ENCODE data around the gene STIP1. TPM values are rescaled to one million over a fixed set of nuclear protein-coding genes. Genes with fewer than 3 reads are reported as not detected.

Gene STIP1
- total RNA-seq, 1 donor from 2014 or later, result 252 TPM

- peaks cover 5% of the 10 kb centered on the region for H3F3A ChIP-seq (ENCODE audit: low read depth)
- Mint-ChIP-seq H3K27ac (no peak overlapping the region), H3K27me3 (ENCODE audit: insufficient read depth, low read depth) (no peaks in the 10 kb centered on the region), H3K36me3 (peaks cover 2% of the 10 kb centered on the region), H3K4me1 (peaks cover 9% of the 10 kb centered on the region), H3K4me3 (no peak overlapping the region), H3K9me3 (no peaks in the 10 kb centered on the region)
- no peak overlapping the region for H3K4me3 ChIP-seq
- TF ChIP-seq EZH2 (IDR thresholded peaks at IDR 0.05) (no peak), CTCF (IDR thresholded peaks at IDR 0.05) (no peak), EZH2phosphoT487 (IDR thresholded peaks at IDR 0.05) (no peak)
- H4K20me1 ChIP-seq (ENCODE audit: low read depth), result no peaks in the 10 kb centered on the region
- no peaks in the 10 kb centered on the region for H3K79me2 ChIP-seq (ENCODE audit: low read depth)
- no peak overlapping the region for H2AFZ ChIP-seq (replicated peaks)
- no peaks in the 10 kb centered on the region for H3K27me3 ChIP-seq
- no peak overlapping the region for H3K9ac ChIP-seq
- H3K4me1 ChIP-seq, result peaks cover 3% of the 10 kb centered on the region
- H3K9me3 ChIP-seq (ENCODE audit: low read depth), result no peaks in the 10 kb centered on the region
- H3K27ac ChIP-seq, result no peak overlapping the region
- DNase-seq (ENCODE audit: low spot score), result peak; percentile 0
- H3K36me3 ChIP-seq, result no peaks in the 10 kb centered on the region
- H3K4me2 ChIP-seq, result no peak overlapping the region
Observed at GRCh38 chr11:64220271-64220670, 34.3 kb downstream of the STIP1 start.

GRCh38 chr11:64220798-64221197, 34.8 kb downstream of the STIP1 start:
- Mint-ChIP-seq H3K27ac (no peak overlapping the region), H3K4me1 (peaks cover 11% of the 10 kb centered on the region), H3K27me3 (ENCODE audit: insufficient read depth, low read depth) (no peaks in the 10 kb centered on the region), H3K9me3 (no peaks in the 10 kb centered on the region), H3K4me3 (no peak overlapping the region), H3K36me3 (peaks cover 1% of the 10 kb centered on the region)
- TF ChIP-seq CTCF (IDR thresholded peaks at IDR 0.05), result no peak
- TF ChIP-seq EZH2phosphoT487 (IDR thresholded peaks at IDR 0.05), result no peak
- TF ChIP-seq EZH2 (IDR thresholded peaks at IDR 0.05), result no peak
- Histone ChIP-seq H3K4me1 (peaks cover 4% of the 10 kb centered on the region), H3K27me3 (no peaks in the 10 kb centered on the region), H4K20me1 (ENCODE audit: low read depth) (no peaks in the 10 kb centered on the region), H3K27ac (no peak overlapping the region), H3K36me3 (no peaks in the 10 kb centered on the region), H3F3A (ENCODE audit: low read depth) (peaks cover 9% of the 10 kb centered on the region), H3K9ac (no peak overlapping the region), H3K79me2 (ENCODE audit: low read depth) (no peaks in the 10 kb centered on the region), H3K4me3 (no peak overlapping the region), H3K9me3 (ENCODE audit: low read depth) (no peaks in the 10 kb centered on the region), H3K4me2 (no peak overlapping the region), H2AFZ (replicated peaks) (no peak overlapping the region)
- no peak for DNase-seq (ENCODE audit: low spot score)

GRCh38 chr11:64222651-64223000, 36.7 kb downstream of the STIP1 start:
- TF ChIP-seq CTCF (IDR thresholded peaks at IDR 0.05), result no peak
- TF ChIP-seq EZH2phosphoT487 (IDR thresholded peaks at IDR 0.05), result no peak
- TF ChIP-seq EZH2 (IDR thresholded peaks at IDR 0.05), result no peak
- no peak overlapping the region for H3K9ac ChIP-seq
- DNase-seq (ENCODE audit: low spot score), result no peak
- no peak overlapping the region for H3K27ac Mint-ChIP-seq
- H3K4me3 Mint-ChIP-seq, result no peak overlapping the region
- H3K4me1 ChIP-seq, result peaks cover 12% of the 10 kb centered on the region
- H3K36me3 ChIP-seq, result no peaks in the 10 kb centered on the region
- no peak overlapping the region for H2AFZ ChIP-seq (replicated peaks)
- H3K27ac ChIP-seq, result no peak overlapping the region
- H3K36me3 Mint-ChIP-seq, result no peaks in the 10 kb centered on the region
- no peaks in the 10 kb centered on the region for H4K20me1 ChIP-seq (ENCODE audit: low read depth)
- no peaks in the 10 kb centered on the region for H3K27me3 ChIP-seq
- H3K4me3 ChIP-seq, result no peak overlapping the region
- H3K4me1 Mint-ChIP-seq, result peaks cover 19% of the 10 kb centered on the region
- no peaks in the 10 kb centered on the region for H3K9me3 Mint-ChIP-seq
- no peaks in the 10 kb centered on the region for H3K79me2 ChIP-seq (ENCODE audit: low read depth)
- H3K9me3 ChIP-seq (ENCODE audit: low read depth), result no peaks in the 10 kb centered on the region
- H3K4me2 ChIP-seq, result no peak overlapping the region
- no peaks in the 10 kb centered on the region for H3K27me3 Mint-ChIP-seq (ENCODE audit: insufficient read depth, low read depth)
- H3F3A ChIP-seq (ENCODE audit: low read depth), result peaks cover 9% of the 10 kb centered on the region
